Measurements from ENCODE around the gene PRKAG2. TPM values are rescaled to one million over a fixed set of nuclear protein-coding genes. Genes with fewer than 3 reads are reported as not detected.

Gene PRKAG2
- total and polyA plus RNA-seq, 2 of the 8 experiments (the other 6 are each of a cell fraction or from before 2014, with no cell fraction given) = 7.5 to 18.1 TPM

GRCh38 chr7:151597541-151598444 lies 279.1 kb downstream of the PRKAG2 start (continued):
- no peak for TF ChIP-seq BACH1 (IDR thresholded peaks at IDR 0.05; ENCODE audit: low read length)
- TF ChIP-seq CTBP2 (IDR thresholded peaks at IDR 0.05; ENCODE audit: borderline replicate concordance, insufficient read depth, insufficient read length, low read length) = no peak
- no peak for TF ChIP-seq POLR2AphosphoS5 (IDR thresholded peaks at IDR 0.05; ENCODE audit: low read depth, low read length)
- TF ChIP-seq RBBP5 (IDR thresholded peaks at IDR 0.05; ENCODE audit: borderline replicate concordance, low read depth, low read length) = no peak
- no peak for TF ChIP-seq TAF7 (optimal IDR thresholded peaks at IDR 0.05; ENCODE audit: borderline replicate concordance, low read depth, low read length)
- no peak for TF ChIP-seq TEAD4 (IDR thresholded peaks at IDR 0.05; ENCODE audit: low read depth, low read length)

Data from H1 (cell line).